ENCODE results near the gene ZMPSTE24.
A peak's percentile ranks its signal among the peaks of the same experiment; 100 is the strongest.

Gene ZMPSTE24

GRCh38 chr1:40281853-40282252 is 23.8 kb downstream of the ZMPSTE24 start:
- DNase-seq (ENCODE audit: low read depth): no peak
- H3K4me3 ChIP-seq (replicated peaks; ENCODE audit: low read depth, low read length): no peak overlapping the region
- TF ChIP-seq, protein P1, sequence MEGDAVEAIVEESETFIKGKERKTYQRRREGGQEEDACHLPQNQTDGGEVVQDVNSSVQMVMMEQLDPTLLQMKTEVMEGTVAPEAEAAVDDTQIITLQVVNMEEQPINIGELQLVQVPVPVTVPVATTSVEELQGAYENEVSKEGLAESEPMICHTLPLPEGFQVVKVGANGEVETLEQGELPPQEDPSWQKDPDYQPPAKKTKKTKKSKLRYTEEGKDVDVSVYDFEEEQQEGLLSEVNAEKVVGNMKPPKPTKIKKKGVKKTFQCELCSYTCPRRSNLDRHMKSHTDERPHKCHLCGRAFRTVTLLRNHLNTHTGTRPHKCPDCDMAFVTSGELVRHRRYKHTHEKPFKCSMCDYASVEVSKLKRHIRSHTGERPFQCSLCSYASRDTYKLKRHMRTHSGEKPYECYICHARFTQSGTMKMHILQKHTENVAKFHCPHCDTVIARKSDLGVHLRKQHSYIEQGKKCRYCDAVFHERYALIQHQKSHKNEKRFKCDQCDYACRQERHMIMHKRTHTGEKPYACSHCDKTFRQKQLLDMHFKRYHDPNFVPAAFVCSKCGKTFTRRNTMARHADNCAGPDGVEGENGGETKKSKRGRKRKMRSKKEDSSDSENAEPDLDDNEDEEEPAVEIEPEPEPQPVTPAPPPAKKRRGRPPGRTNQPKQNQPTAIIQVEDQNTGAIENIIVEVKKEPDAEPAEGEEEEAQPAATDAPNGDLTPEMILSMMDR (IDR thresholded peaks at IDR 0.05; ENCODE audit: low read length, missing control alignments): no peak

DNA sequence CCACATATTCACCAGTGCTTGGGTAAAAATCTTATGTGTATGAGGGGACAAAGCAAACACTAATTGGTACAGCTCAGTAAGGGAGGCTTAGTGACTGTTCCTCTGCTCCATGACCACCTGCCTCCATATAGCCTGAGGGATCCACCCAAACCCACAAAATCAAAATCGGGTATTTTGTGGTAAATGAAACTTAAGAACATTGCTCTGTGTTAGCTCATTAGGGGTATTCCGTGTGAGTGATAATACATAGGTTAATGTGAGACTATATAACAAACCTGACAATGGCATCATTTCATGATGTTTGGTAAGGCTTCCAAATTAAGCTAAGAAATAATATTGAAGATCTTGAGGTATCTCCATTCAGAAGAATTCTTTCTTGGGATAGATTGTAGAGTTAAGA is 33.3 kb downstream of the ZMPSTE24 start:
- no peak for DNase-seq (ENCODE audit: low read depth)
- no peak overlapping the region for H3K4me3 ChIP-seq (replicated peaks; ENCODE audit: low read depth, low read length)
- TF ChIP-seq, protein P1 (IDR thresholded peaks at IDR 0.05; ENCODE audit: low read length, missing control alignments): no peak

- no peak overlapping the region for H3K4me3 ChIP-seq (replicated peaks; ENCODE audit: low read depth, low read length)
- TF ChIP-seq, protein P1 (IDR thresholded peaks at IDR 0.05; ENCODE audit: low read length, missing control alignments): no peak
- peak; percentile 31 for DNase-seq (ENCODE audit: low read depth)
These were observed 41.6 kb downstream of the ZMPSTE24 start for GRCh38 chr1:40299366-40300248.

- no peak for DNase-seq (ENCODE audit: low read depth)
- TF ChIP-seq, protein P1 (IDR thresholded peaks at IDR 0.05; ENCODE audit: low read length, missing control alignments): no peak
- no peak overlapping the region for H3K4me3 ChIP-seq (replicated peaks; ENCODE audit: low read depth, low read length)
These were observed 42.2 kb downstream of the ZMPSTE24 start for GRCh38 chr1:40300249-40300567.

DNA sequence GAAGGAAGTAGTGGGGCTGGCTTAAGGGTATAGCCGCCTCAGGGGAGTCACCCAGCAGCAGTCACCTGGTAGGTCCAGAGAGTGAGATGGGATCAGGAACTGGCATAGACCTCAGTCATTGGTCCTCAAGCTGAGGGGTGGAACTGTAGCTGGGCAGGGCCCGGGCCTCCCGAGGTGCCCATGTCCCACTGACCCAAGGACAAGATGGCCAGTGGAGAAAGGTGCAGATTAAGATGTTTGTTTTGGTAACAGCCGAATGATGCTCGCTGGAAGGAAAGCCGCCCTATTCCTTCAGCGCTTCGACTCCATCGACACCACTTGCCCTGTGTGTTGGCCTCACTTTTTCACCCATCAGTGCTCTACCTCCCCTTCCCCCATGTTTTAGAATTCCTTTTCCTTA is 42.6 kb downstream of the ZMPSTE24 start:
- TF ChIP-seq, protein P1 (IDR thresholded peaks at IDR 0.05; ENCODE audit: low read length, missing control alignments): no peak
- no peak overlapping the region for H3K4me3 ChIP-seq (replicated peaks; ENCODE audit: low read depth, low read length)
- no peak for DNase-seq (ENCODE audit: low read depth)

- TF ChIP-seq, protein P1 (IDR thresholded peaks at IDR 0.05; ENCODE audit: low read length, missing control alignments): no peak
- no peak overlapping the region for H3K4me3 ChIP-seq (replicated peaks; ENCODE audit: low read depth, low read length)
- no peak for DNase-seq (ENCODE audit: low read depth)
These were observed 43.0 kb downstream of the ZMPSTE24 start for GRCh38 chr1:40301066-40301465.

Data from fibroblast of pulmonary artery (primary cell).